Measurements from ENCODE around the gene SLC22A23.

The SLC22A23 gene

GRCh38 chr6:3398165-3398562 lies 58.7 kb downstream of the SLC22A23 start:
- no peaks in the 10 kb centered on the region for H4K20me1 ChIP-seq (ENCODE audit: control insufficient read depth, insufficient read depth, low read depth, low read length)
- H3K4me2 ChIP-seq (ENCODE audit: low read length) = no peak overlapping the region
- H3K9me2 ChIP-seq (replicated peaks; ENCODE audit: control insufficient read depth, low read length) = no peaks in the 10 kb centered on the region
- no peak overlapping the region for H3K4me3 ChIP-seq (ENCODE audit: low read length)
- no peaks in the 10 kb centered on the region for H3K36me3 ChIP-seq (ENCODE audit: control insufficient read depth, low read length)
- H3K9me3 ChIP-seq (ENCODE audit: control insufficient read depth, insufficient read depth, low read length) = no peaks in the 10 kb centered on the region
- no peak overlapping the region for H3K27ac ChIP-seq (ENCODE audit: low read depth, low read length)
- TF ChIP-seq CTCF (IDR thresholded peaks at IDR 0.05; ENCODE audit: low read depth, low read length, poor library complexity, severe bottlenecking) (no peak), EZH2phosphoT487 (IDR thresholded peaks at IDR 0.05; ENCODE audit: borderline replicate concordance, low read length) (no peak)
- H3K4me1 ChIP-seq (ENCODE audit: control insufficient read depth, low read length) = no peaks in the 10 kb centered on the region
- H3F3A ChIP-seq (ENCODE audit: control insufficient read depth, insufficient read depth) = no peaks in the 10 kb centered on the region
- no peaks in the 10 kb centered on the region for H3K27me3 ChIP-seq (ENCODE audit: control insufficient read depth, low read length)
- no peaks in the 10 kb centered on the region for H3K79me2 ChIP-seq (ENCODE audit: control insufficient read depth, low read length)

DNA sequence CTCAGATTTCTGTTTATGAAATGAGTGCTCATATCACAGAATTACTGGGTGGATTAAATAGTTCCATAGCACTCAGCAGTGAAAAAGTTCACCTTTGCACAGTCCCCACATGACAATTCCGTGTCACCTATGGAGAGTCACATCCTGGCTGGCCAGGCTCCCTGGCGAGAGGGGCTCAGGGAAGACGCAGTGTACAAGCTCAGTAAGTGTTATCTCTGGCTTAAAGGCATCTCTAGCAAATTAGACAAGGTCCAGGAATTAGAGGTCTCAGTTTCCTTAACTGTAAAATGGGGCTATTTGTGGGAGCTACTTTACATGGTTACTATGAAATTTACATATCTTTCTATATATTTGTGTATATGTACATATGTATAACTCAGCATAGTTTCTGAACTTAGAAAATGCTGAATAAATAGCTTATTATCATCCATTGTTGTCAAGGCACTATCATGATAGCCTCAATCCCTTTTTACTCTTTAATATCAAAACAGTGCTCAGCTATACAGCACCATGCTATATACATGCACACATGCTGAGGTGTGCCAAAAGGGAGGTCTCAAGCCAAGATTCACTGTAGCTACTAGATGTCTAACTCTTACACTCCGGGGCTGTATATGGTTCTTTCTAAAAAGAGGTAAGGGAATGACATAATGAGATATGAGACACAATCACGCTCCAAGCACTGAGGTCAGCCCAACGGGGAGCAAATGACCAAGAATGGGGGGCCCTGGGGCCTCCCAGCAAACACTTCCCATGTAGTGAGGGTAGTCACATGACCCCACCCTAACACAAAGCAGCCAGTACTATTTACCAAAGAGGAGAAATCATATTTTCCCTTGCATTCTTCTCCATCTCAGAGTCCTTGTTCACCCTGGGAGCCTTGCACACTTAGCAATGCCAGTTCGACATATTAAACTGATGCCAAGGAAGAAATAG lies 59.4 kb downstream of the SLC22A23 start:
- H3K4me3 ChIP-seq (ENCODE audit: low read length) = no peak overlapping the region
- H3K9me2 ChIP-seq (replicated peaks; ENCODE audit: control insufficient read depth, low read length) = no peaks in the 10 kb centered on the region
- H3K27ac ChIP-seq (ENCODE audit: low read depth, low read length) = no peak overlapping the region
- no peaks in the 10 kb centered on the region for H4K20me1 ChIP-seq (ENCODE audit: control insufficient read depth, insufficient read depth, low read depth, low read length)
- TF ChIP-seq EZH2phosphoT487 (IDR thresholded peaks at IDR 0.05; ENCODE audit: borderline replicate concordance, low read length) (no peak), CTCF (IDR thresholded peaks at IDR 0.05; ENCODE audit: low read depth, low read length, poor library complexity, severe bottlenecking) (no peak)
- H3K4me1 ChIP-seq (ENCODE audit: control insufficient read depth, low read length) = no peaks in the 10 kb centered on the region
- no peaks in the 10 kb centered on the region for H3K27me3 ChIP-seq (ENCODE audit: control insufficient read depth, low read length)
- no peaks in the 10 kb centered on the region for H3F3A ChIP-seq (ENCODE audit: control insufficient read depth, insufficient read depth)
- no peaks in the 10 kb centered on the region for H3K36me3 ChIP-seq (ENCODE audit: control insufficient read depth, low read length)
- no peaks in the 10 kb centered on the region for H3K9me3 ChIP-seq (ENCODE audit: control insufficient read depth, insufficient read depth, low read length)
- no peak overlapping the region for H3K4me2 ChIP-seq (ENCODE audit: low read length)
- no peaks in the 10 kb centered on the region for H3K79me2 ChIP-seq (ENCODE audit: control insufficient read depth, low read length)

DNA sequence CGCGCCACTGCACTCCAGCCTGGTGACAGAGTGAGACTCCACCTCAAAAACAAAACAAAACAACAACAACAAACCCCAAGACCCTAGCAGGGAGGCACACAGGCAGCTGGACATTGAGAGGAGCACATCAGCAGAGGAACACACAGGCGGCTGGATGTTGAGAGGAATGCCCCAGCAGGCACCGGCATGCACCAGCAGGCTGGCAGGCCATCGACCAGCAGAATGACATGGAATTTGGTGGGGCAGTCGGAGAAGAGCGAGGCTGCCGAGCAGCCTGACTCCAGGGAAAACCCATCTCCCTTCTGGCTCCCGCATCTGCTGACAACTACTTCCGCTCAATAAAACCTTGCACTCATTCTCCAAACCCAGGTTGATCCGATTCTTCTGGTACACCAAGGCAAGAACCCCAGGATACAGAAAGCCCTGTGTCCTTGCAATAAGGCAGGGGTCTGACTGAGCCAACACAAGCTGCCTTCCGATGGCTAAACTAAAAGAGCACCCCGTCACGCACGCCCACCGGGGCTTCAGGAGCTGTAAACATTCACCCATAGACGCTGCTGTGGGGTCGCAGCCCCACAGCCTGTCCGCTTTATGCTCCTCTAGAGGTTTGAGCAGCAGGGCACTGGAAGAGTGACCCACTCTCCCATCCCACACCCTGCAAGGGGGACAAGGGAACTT lies 60.2 kb downstream of the SLC22A23 start:
- Histone ChIP-seq H3F3A (ENCODE audit: control insufficient read depth, insufficient read depth) (no peaks in the 10 kb centered on the region), H3K4me2 (ENCODE audit: low read length) (no peak overlapping the region), H3K36me3 (ENCODE audit: control insufficient read depth, low read length) (no peaks in the 10 kb centered on the region), H3K27ac (ENCODE audit: low read depth, low read length) (no peak overlapping the region), H3K4me1 (ENCODE audit: control insufficient read depth, low read length) (no peaks in the 10 kb centered on the region), H3K27me3 (ENCODE audit: control insufficient read depth, low read length) (no peaks in the 10 kb centered on the region), H3K79me2 (ENCODE audit: control insufficient read depth, low read length) (no peaks in the 10 kb centered on the region), H4K20me1 (ENCODE audit: control insufficient read depth, insufficient read depth, low read depth, low read length) (no peaks in the 10 kb centered on the region), H3K4me3 (ENCODE audit: low read length) (no peak overlapping the region), H3K9me3 (ENCODE audit: control insufficient read depth, insufficient read depth, low read length) (no peaks in the 10 kb centered on the region), H3K9me2 (replicated peaks; ENCODE audit: control insufficient read depth, low read length) (no peaks in the 10 kb centered on the region)
- TF ChIP-seq EZH2phosphoT487 (IDR thresholded peaks at IDR 0.05; ENCODE audit: borderline replicate concordance, low read length) = no peak
- TF ChIP-seq CTCF (IDR thresholded peaks at IDR 0.05; ENCODE audit: low read depth, low read length, poor library complexity, severe bottlenecking) = no peak

All from DOHH2 (cell line).